GM21515 (cell line): ENCODE measurements around the gene PIEZO2.

Source experiments
- ATAC-seq: cut with Tn5 transposase; IDR thresholded peaks from one replicate; pipeline ENCODE4 v1.9.1; 2021; ENCODE audit not compliant: unreplicated experiment

PIEZO2 gene

GRCh38 chr18:10798727-10799550 is 350.4 kb downstream of the PIEZO2 start:
- no peak for ATAC-seq

- ATAC-seq = no peak
These were observed 351.5 kb downstream of the PIEZO2 start for GRCh38 chr18:10797896-10798295.

GRCh38 chr18:10794771-10795170 is 354.6 kb downstream of the PIEZO2 start:
- ATAC-seq = no peak

- ATAC-seq = no peak
These were observed 355.5 kb downstream of the PIEZO2 start for GRCh38 chr18:10793730-10794370.

- no peak for ATAC-seq
These were observed 357.2 kb downstream of the PIEZO2 start for GRCh38 chr18:10792181-10792580.

- ATAC-seq = no peak
These were observed 358.1 kb downstream of the PIEZO2 start for GRCh38 chr18:10791169-10791831.

GRCh38 chr18:10789180-10789579 is 360.2 kb downstream of the PIEZO2 start:
- no peak for ATAC-seq

- peak; percentile 96 for ATAC-seq
These were observed 362.0 kb downstream of the PIEZO2 start for GRCh38 chr18:10787293-10787901.

GRCh38 chr18:10785798-10786197 is 363.6 kb downstream of the PIEZO2 start:
- no peak for ATAC-seq

- no peak for ATAC-seq
These were observed 364.7 kb downstream of the PIEZO2 start for GRCh38 chr18:10784596-10785202.

GRCh38 chr18:10783941-10784340 is 365.4 kb downstream of the PIEZO2 start:
- ATAC-seq = no peak

- no peak for ATAC-seq
These were observed 372.9 kb downstream of the PIEZO2 start for GRCh38 chr18:10776493-10776892.

GRCh38 chr18:10775026-10775425 is 374.3 kb downstream of the PIEZO2 start:
- ATAC-seq = no peak

- ATAC-seq = no peak
These were observed 378.2 kb downstream of the PIEZO2 start for GRCh38 chr18:10771053-10771709.

GRCh38 chr18:10770264-10770663 is 379.1 kb downstream of the PIEZO2 start:
- no peak for ATAC-seq

GRCh38 chr18:10768221-10768620 is 381.1 kb downstream of the PIEZO2 start:
- no peak for ATAC-seq

- ATAC-seq = no peak
These were observed 381.7 kb downstream of the PIEZO2 start for GRCh38 chr18:10767658-10768057.

GRCh38 chr18:10760986-10761385 is 388.4 kb downstream of the PIEZO2 start:
- no peak for ATAC-seq

- ATAC-seq = no peak
These were observed 390.1 kb downstream of the PIEZO2 start for GRCh38 chr18:10759241-10759640.

GRCh38 chr18:10757946-10758345 is 391.4 kb downstream of the PIEZO2 start:
- ATAC-seq = no peak

- no peak for ATAC-seq
These were observed 392.0 kb downstream of the PIEZO2 start for GRCh38 chr18:10757349-10757748.
